ENCODE measurements around the gene MSI2.

MSI2 gene

DNA sequence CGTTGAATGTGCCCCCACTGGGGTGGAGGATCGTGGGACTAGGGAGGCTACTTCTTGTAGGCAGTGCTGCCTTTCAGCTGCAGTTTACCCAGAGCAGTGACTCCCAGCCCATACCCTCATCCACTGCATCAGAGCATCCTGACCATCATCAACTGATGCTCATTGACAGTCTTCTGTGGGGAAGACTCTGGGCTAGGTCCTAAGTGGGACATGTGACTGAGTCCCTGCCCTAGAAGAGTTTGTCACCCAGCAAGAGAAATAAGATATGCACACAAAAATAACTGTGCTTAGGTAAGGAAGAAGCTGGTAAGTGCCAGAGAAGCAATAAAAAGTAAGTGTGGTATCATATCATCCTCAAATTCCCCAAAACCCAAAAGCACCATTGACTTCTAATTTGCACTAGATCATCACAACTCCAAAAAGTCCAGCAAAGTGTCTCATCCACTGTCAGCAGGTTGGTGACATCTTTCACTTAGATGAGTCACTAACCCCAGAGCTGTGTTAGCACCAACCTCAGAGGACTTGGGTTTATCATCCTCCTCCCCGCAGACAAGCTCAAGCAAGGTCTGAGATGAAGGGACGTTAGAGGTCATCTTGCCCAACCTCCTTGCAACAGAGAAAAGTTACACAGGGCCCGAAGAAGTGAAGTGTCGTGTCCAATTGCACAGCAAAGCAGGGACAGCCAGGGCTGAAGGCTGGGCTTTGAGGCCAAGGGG is 389.8 kb downstream of the MSI2 start:
- TF ChIP-seq CSDC2 (CRISPR knock-in tag; IDR thresholded peaks at IDR 0.05) (no peak), GLIS3 (CRISPR knock-in tag; IDR thresholded peaks at IDR 0.05) (no peak), OSR1 (CRISPR knock-in tag; IDR thresholded peaks at IDR 0.05) (no peak), ISL1 (CRISPR knock-in tag; IDR thresholded peaks at IDR 0.05) (no peak), ZNF8 (CRISPR knock-in tag; IDR thresholded peaks at IDR 0.05) (no peak), ZNF565 (CRISPR knock-in tag; conservative IDR thresholded peaks at IDR 0.05; ENCODE audit: low read depth) (no peak), ZFP3 (CRISPR knock-in tag; IDR thresholded peaks at IDR 0.05) (no peak), ZNF70 (CRISPR knock-in tag; IDR thresholded peaks at IDR 0.05) (no peak), SNAI2 (CRISPR knock-in tag; IDR thresholded peaks at IDR 0.05) (no peak), PPARA (CRISPR knock-in tag; IDR thresholded peaks at IDR 0.05; ENCODE audit: borderline replicate concordance) (no peak), ZFP30 (CRISPR knock-in tag; IDR thresholded peaks at IDR 0.05) (no peak), BACH2 (CRISPR knock-in tag; IDR thresholded peaks at IDR 0.05; ENCODE audit: borderline replicate concordance) (no peak), ARNTL (CRISPR knock-in tag; IDR thresholded peaks at IDR 0.05; ENCODE audit: borderline replicate concordance, low read depth) (no peak), ZC3H10 (CRISPR knock-in tag; IDR thresholded peaks at IDR 0.05) (no peak), TCF4 (CRISPR knock-in tag; IDR thresholded peaks at IDR 0.05; ENCODE audit: borderline replicate concordance) (no peak)
- TF ChIP-seq, protein P1, sequence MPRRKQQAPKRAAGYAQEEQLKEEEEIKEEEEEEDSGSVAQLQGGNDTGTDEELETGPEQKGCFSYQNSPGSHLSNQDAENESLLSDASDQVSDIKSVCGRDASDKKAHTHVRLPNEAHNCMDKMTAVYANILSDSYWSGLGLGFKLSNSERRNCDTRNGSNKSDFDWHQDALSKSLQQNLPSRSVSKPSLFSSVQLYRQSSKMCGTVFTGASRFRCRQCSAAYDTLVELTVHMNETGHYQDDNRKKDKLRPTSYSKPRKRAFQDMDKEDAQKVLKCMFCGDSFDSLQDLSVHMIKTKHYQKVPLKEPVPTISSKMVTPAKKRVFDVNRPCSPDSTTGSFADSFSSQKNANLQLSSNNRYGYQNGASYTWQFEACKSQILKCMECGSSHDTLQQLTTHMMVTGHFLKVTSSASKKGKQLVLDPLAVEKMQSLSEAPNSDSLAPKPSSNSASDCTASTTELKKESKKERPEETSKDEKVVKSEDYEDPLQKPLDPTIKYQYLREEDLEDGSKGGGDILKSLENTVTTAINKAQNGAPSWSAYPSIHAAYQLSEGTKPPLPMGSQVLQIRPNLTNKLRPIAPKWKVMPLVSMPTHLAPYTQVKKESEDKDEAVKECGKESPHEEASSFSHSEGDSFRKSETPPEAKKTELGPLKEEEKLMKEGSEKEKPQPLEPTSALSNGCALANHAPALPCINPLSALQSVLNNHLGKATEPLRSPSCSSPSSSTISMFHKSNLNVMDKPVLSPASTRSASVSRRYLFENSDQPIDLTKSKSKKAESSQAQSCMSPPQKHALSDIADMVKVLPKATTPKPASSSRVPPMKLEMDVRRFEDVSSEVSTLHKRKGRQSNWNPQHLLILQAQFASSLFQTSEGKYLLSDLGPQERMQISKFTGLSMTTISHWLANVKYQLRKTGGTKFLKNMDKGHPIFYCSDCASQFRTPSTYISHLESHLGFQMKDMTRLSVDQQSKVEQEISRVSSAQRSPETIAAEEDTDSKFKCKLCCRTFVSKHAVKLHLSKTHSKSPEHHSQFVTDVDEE (CRISPR knock-in tag; IDR thresholded peaks at IDR 0.05) = no peak
- TF ChIP-seq, protein P2, sequence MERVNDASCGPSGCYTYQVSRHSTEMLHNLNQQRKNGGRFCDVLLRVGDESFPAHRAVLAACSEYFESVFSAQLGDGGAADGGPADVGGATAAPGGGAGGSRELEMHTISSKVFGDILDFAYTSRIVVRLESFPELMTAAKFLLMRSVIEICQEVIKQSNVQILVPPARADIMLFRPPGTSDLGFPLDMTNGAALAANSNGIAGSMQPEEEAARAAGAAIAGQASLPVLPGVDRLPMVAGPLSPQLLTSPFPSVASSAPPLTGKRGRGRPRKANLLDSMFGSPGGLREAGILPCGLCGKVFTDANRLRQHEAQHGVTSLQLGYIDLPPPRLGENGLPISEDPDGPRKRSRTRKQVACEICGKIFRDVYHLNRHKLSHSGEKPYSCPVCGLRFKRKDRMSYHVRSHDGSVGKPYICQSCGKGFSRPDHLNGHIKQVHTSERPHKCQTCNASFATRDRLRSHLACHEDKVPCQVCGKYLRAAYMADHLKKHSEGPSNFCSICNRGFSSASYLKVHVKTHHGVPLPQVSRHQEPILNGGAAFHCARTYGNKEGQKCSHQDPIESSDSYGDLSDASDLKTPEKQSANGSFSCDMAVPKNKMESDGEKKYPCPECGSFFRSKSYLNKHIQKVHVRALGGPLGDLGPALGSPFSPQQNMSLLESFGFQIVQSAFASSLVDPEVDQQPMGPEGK (CRISPR knock-in tag; IDR thresholded peaks at IDR 0.05; ENCODE audit: borderline replicate concordance) = no peak
- TF ChIP-seq, protein P3, sequence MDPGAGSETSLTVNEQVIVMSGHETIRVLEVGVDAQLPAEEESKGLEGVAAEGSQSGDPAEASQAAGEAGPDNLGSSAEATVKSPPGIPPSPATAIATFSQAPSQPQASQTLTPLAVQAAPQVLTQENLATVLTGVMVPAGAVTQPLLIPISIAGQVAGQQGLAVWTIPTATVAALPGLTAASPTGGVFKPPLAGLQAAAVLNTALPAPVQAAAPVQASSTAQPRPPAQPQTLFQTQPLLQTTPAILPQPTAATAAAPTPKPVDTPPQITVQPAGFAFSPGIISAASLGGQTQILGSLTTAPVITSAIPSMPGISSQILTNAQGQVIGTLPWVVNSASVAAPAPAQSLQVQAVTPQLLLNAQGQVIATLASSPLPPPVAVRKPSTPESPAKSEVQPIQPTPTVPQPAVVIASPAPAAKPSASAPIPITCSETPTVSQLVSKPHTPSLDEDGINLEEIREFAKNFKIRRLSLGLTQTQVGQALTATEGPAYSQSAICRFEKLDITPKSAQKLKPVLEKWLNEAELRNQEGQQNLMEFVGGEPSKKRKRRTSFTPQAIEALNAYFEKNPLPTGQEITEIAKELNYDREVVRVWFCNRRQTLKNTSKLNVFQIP (CRISPR knock-in tag; IDR thresholded peaks at IDR 0.05; ENCODE audit: borderline replicate concordance, low read depth) = no peak
- TF ChIP-seq, protein P4, sequence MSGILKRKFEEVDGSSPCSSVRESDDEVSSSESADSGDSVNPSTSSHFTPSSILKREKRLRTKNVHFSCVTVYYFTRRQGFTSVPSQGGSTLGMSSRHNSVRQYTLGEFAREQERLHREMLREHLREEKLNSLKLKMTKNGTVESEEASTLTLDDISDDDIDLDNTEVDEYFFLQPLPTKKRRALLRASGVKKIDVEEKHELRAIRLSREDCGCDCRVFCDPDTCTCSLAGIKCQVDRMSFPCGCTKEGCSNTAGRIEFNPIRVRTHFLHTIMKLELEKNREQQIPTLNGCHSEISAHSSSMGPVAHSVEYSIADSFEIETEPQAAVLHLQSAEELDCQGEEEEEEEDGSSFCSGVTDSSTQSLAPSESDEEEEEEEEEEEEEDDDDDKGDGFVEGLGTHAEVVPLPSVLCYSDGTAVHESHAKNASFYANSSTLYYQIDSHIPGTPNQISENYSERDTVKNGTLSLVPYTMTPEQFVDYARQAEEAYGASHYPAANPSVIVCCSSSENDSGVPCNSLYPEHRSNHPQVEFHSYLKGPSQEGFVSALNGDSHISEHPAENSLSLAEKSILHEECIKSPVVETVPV (CRISPR knock-in tag; IDR thresholded peaks at IDR 0.05) = no peak
- TF ChIP-seq, protein P5, sequence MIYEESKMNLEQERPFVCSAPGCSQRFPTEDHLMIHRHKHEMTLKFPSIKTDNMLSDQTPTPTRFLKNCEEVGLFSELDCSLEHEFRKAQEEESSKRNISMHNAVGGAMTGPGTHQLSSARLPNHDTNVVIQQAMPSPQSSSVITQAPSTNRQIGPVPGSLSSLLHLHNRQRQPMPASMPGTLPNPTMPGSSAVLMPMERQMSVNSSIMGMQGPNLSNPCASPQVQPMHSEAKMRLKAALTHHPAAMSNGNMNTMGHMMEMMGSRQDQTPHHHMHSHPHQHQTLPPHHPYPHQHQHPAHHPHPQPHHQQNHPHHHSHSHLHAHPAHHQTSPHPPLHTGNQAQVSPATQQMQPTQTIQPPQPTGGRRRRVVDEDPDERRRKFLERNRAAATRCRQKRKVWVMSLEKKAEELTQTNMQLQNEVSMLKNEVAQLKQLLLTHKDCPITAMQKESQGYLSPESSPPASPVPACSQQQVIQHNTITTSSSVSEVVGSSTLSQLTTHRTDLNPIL (CRISPR knock-in tag; IDR thresholded peaks at IDR 0.05; ENCODE audit: low read depth) = no peak
- no peak for ATAC-seq

DNA sequence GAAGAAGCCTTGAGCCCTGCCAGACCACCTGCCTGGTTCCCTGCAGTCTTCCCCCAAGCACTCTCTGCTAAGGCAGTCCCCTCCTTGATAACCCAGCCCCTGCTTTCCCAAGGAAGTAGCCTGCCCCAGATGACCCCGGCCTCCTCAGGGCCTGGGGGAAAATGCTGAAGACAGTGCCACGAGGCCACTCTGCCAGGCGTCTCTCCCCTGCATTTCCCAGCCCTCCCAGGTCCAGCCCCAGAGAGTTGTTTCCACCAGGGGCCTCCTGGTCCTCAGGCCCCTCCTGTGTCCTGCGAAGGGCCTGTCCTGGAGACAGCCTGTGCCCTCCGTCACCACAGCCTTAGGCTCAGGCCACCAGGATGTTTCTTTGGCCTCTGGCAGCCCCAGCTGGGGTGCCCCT is 392.4 kb downstream of the MSI2 start:
- no peak for ATAC-seq
- TF ChIP-seq PPARA (CRISPR knock-in tag; IDR thresholded peaks at IDR 0.05; ENCODE audit: borderline replicate concordance) = no peak

DNA sequence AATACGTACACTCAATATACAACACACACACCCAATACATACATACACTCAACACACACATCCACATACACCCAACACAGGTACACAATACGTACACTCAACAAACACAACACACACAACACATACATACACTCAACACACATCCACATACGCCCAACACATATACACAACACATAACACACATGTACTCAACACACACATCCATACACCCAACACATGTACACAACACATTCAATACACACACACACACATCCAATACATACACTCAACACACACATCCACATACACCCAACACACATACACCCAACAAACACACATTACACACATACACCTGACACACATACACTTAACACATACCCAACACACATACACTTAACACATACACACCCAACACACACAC is 392.9 kb downstream of the MSI2 start:
- no peak for ATAC-seq
- no peak for TF ChIP-seq ZNF8 (CRISPR knock-in tag; IDR thresholded peaks at IDR 0.05)
- TF ChIP-seq, protein P2 (CRISPR knock-in tag; IDR thresholded peaks at IDR 0.05; ENCODE audit: borderline replicate concordance) = no peak
- no peak for TF ChIP-seq ISL1 (CRISPR knock-in tag; IDR thresholded peaks at IDR 0.05)
- no peak for TF ChIP-seq ZFP3 (CRISPR knock-in tag; IDR thresholded peaks at IDR 0.05)
- TF ChIP-seq, protein P4 (CRISPR knock-in tag; IDR thresholded peaks at IDR 0.05) = no peak
- TF ChIP-seq CSDC2 (CRISPR knock-in tag; IDR thresholded peaks at IDR 0.05) = no peak
- TF ChIP-seq SNAI2 (CRISPR knock-in tag; IDR thresholded peaks at IDR 0.05) = no peak
- TF ChIP-seq, protein P1 (CRISPR knock-in tag; IDR thresholded peaks at IDR 0.05) = no peak
- TF ChIP-seq TCF4 (CRISPR knock-in tag; IDR thresholded peaks at IDR 0.05; ENCODE audit: borderline replicate concordance) = no peak
